Right lobe of liver (tissue), 4 donors: Measurements from ENCODE around the gene CREB5.

Experiments used
- POLR2A ChIP-seq: fragments of 450-650 bp; IDR thresholded peaks from one replicate; pipeline ENCODE4 v1.6.1; 2017; ENCODE audit warnings: antibody characterized with exemption, mild to moderate bottlenecking
- TF ChIP-seq, protein P1 (sequence below), 4 donors: fragments of 200-600 bp in 3 of 4; fragments of 450-650 bp in 1 of 4; IDR thresholded peaks; one replicate each; pipeline versions ENCODE4 v1.5.1 to v1.8.0; 2016 to 2022; ENCODE audit warnings: antibody characterized with exemption in 4 of 4, mild to moderate bottlenecking in 2 of 4
- donor health status: DM: no; HTN: no; CAD: no.
- donor health status: DM: no; HTN: no; CAD: no.
- donor health status: DM: no; HTN: yes; CAD: no.

DNA sequence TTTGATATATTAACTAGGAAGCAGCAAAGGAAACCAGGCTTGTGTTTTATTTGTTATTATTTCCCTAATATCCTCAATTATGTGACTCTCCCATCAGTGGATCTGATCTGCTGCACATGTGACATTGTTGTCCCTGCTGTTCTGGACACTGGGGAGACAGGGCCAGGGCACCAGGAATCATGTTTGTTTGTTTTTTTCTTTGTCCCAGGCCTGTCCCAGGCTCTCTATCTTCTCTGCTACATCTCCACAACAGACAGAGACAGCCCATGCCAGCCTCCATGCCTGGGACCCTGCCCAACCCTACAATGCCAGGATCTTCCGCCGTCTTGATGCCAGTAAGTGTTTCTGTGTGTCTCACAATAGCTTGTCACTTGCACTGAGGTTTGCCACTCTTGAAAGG lies 306.2 kb downstream of the CREB5 start:
- TF ChIP-seq POLR2A = no peak
- TF ChIP-seq, protein P1, sequence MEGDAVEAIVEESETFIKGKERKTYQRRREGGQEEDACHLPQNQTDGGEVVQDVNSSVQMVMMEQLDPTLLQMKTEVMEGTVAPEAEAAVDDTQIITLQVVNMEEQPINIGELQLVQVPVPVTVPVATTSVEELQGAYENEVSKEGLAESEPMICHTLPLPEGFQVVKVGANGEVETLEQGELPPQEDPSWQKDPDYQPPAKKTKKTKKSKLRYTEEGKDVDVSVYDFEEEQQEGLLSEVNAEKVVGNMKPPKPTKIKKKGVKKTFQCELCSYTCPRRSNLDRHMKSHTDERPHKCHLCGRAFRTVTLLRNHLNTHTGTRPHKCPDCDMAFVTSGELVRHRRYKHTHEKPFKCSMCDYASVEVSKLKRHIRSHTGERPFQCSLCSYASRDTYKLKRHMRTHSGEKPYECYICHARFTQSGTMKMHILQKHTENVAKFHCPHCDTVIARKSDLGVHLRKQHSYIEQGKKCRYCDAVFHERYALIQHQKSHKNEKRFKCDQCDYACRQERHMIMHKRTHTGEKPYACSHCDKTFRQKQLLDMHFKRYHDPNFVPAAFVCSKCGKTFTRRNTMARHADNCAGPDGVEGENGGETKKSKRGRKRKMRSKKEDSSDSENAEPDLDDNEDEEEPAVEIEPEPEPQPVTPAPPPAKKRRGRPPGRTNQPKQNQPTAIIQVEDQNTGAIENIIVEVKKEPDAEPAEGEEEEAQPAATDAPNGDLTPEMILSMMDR (IDR thresholded peaks at IDR 0.05) = no peak
